Breast epithelium (tissue), 4 donors: Measurements from ENCODE around the gene ABL1. TPM values are rescaled to one million over a fixed set of nuclear protein-coding genes. Genes with fewer than 3 reads are reported as not detected.
"Not testable (repeated sequence)": the region's sequence is repeated elsewhere in the genome, so short reads cannot be mapped to it uniquely, and the experiment has no call there.

Experiments used
- DNase-seq, 2 donors: peaks; one replicate each; pipeline ENCODE4 v3.0.0-alpha.2; 2019; ENCODE audit warnings: low spot score in 2 of 2
- H3K27ac ChIP-seq, 2 donors: fragments of 200-600 bp; sonication (generic) in 1 of 2; one replicate each; pipeline ENCODE4 v1.5.1; 2016 to 2019; ENCODE audit warnings: mild to moderate bottlenecking in 1 of 2
- H3K27me3 ChIP-seq, 2 donors: fragments of 200-600 bp; sonication (generic) in 1 of 2; one replicate each; pipeline versions ENCODE4 v1.5.1 to v1.6.0; 2017 to 2019; ENCODE audit warnings: control low read depth in 1 of 2, mild to moderate bottlenecking in 1 of 2
- H3K36me3 ChIP-seq: fragments of 200-600 bp; one replicate; pipeline ENCODE4 v1.5.1; 2019
- H3K4me1 ChIP-seq, 2 donors: fragments of 200-600 bp; sonication (generic); one replicate each; pipeline ENCODE4 v1.5.1; 2016 to 2019; ENCODE audit warnings: control low read depth in 1 of 2
- H3K4me3 ChIP-seq, 3 donors: fragments of 200-600 bp; sonication (generic); 1 replicate in 2 of 3; 2 replicates in 1 of 3; pipeline ENCODE4 v1.5.1; 2016 to 2019; ENCODE audit warnings: mild to moderate bottlenecking in 3 of 3, moderate library complexity in 2 of 3
- H3K9me3 ChIP-seq, 2 donors: fragments of 200-600 bp; sonication (generic) in 1 of 2; one replicate each; pipeline ENCODE4 v1.5.1; 2016 to 2019; ENCODE audit warnings: control low read depth in 1 of 2
- POLR2A ChIP-seq: fragments of 450-650 bp; IDR thresholded peaks from one replicate; pipeline ENCODE4 v1.6.1; 2016; ENCODE audit warnings: antibody characterized with exemption, mild to moderate bottlenecking, moderate library complexity
- POLR2AphosphoS5 ChIP-seq, 3 donors: sonication (generic); formaldehyde crosslinking; IDR thresholded peaks; one replicate each; pipeline ENCODE4 v1.6.1; 2017; ENCODE audit warnings: antibody characterized with exemption in 3 of 3
- intact Hi-C: fragments of 100-400 bp; cut with DNase I; formaldehyde crosslinking; loops from one replicate; pipeline ENCODE4 v1.15.1; 2023; ENCODE audit warnings: low total_unique reads
- total RNA-seq, 3 donors: library from RNA; depleted of rRNA; stranded (reverse); fragments of >200 nt; gene quantifications; one replicate each; pipeline ENCODE4 v1.1.0, GENCODE V29; 2016
- TF ChIP-seq, protein P1 (sequence below), 3 donors: fragments of 450-650 bp; IDR thresholded peaks; one replicate each; pipeline ENCODE4 v1.5.1; 2016 to 2017; ENCODE audit warnings: antibody characterized with exemption in 3 of 3, mild to moderate bottlenecking in 3 of 3, moderate library complexity in 3 of 3

ABL1 gene
- total RNA-seq, 3 donors from 2014 or later, result 43.6 to 72.8 (median 67.4) TPM

DNA sequence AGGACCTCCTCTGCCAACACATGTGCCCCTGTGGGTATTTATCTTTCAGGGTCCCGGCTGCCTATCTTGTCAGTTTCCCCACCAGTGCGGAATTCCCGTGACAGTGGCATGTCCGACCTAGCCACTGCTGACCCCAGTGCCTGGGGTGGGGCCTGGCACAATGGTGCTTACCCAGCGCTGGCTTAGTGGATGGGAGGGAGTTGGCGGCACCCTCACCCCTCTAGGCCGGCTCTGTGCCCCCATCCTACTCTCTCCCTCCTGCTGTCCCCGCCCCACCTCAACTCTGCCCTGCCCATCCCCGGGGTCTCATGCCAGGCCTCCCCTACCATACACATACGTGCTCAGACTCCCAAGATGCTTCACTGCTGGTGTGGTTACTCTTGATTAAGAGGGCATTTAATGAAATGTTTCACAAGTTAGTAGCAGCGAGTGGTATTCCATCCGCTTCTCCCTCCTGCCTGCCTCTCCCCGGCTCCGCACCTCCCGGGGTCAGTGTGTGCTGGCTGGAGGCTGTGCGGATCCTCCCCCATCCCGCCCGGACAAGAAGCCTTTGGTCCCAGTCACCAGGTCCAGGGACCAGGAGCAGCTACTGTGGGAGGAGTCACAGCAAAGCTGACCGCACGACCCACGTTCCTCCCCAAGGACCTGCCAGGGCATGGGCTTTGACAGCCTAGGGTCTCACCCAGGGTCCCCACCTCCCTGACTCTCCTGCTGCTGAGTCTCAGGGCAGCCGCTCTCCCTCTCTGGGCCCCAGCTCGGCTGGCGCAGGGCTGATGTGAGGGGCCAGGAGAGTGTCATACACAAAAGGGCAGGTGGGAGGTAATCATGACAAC lies 71.1 kb downstream of the ABL1 start:
- Histone ChIP-seq H3K27me3 (peaks cover 3 to 19% of the 10 kb centered on the region in 2 donors), H3K9me3 (no peaks in the 10 kb centered on the region), H3K4me1 (no peaks in the 10 kb centered on the region), H3K4me3 (no peak overlapping the region), H3K27ac (no peak overlapping the region), H3K36me3 (no peaks in the 10 kb centered on the region)
- intact Hi-C loops, result no loop called here
- no peak for DNase-seq
- TF ChIP-seq, protein P1, sequence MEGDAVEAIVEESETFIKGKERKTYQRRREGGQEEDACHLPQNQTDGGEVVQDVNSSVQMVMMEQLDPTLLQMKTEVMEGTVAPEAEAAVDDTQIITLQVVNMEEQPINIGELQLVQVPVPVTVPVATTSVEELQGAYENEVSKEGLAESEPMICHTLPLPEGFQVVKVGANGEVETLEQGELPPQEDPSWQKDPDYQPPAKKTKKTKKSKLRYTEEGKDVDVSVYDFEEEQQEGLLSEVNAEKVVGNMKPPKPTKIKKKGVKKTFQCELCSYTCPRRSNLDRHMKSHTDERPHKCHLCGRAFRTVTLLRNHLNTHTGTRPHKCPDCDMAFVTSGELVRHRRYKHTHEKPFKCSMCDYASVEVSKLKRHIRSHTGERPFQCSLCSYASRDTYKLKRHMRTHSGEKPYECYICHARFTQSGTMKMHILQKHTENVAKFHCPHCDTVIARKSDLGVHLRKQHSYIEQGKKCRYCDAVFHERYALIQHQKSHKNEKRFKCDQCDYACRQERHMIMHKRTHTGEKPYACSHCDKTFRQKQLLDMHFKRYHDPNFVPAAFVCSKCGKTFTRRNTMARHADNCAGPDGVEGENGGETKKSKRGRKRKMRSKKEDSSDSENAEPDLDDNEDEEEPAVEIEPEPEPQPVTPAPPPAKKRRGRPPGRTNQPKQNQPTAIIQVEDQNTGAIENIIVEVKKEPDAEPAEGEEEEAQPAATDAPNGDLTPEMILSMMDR (IDR thresholded peaks at IDR 0.05), result no peak
- TF ChIP-seq POLR2AphosphoS5 (IDR thresholded peaks at IDR 0.05) (no peak), POLR2A (no peak)

DNA sequence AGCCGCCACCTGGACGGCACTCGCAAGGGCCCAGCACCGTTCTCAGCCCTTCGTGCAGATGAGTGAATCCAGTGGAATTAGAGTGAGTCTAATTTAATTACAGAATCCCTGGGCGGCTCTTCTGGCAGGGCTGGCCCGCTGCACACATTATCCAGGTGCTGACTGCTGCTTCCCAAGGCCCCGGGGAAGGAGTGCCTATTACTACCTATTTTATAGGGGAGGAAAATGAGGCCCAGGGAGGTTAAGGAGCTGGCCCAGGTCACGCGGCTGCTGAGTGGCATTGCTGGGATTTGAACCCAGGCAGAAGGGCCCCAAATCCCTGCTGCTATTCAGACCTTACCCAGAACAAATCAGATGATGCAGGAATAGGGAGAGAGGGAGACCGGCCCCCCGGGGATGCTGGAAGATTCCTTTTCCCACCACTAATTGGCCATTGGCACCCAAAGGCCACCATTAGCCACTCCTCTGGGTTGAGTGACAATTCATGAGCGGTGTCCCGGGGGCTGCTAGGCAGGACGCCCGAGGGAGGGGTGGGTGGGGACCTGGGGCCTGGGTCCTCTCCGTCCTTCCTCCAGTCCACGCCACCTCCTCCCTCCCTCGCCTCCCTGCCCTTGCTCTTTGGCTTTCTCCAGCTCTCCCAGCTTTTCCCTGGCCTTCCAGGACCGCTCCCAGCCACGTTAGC lies 71.8 kb downstream of the ABL1 start:
- no peak overlapping the region for H3K27ac ChIP-seq
- H3K4me3 ChIP-seq, result no peak overlapping the region
- DNase-seq, result no peak
- TF ChIP-seq, protein P1 (IDR thresholded peaks at IDR 0.05), result no peak
- TF ChIP-seq POLR2AphosphoS5 (IDR thresholded peaks at IDR 0.05) (no peak), POLR2A (no peak)
- H3K27me3 ChIP-seq, result peaks cover 3 to 15% of the 10 kb centered on the region in 2 donors
- no peaks in the 10 kb centered on the region for H3K4me1 ChIP-seq
- H3K36me3 ChIP-seq, result no peaks in the 10 kb centered on the region
- no peaks in the 10 kb centered on the region for H3K9me3 ChIP-seq
- intact Hi-C loops, result no loop called here

DNA sequence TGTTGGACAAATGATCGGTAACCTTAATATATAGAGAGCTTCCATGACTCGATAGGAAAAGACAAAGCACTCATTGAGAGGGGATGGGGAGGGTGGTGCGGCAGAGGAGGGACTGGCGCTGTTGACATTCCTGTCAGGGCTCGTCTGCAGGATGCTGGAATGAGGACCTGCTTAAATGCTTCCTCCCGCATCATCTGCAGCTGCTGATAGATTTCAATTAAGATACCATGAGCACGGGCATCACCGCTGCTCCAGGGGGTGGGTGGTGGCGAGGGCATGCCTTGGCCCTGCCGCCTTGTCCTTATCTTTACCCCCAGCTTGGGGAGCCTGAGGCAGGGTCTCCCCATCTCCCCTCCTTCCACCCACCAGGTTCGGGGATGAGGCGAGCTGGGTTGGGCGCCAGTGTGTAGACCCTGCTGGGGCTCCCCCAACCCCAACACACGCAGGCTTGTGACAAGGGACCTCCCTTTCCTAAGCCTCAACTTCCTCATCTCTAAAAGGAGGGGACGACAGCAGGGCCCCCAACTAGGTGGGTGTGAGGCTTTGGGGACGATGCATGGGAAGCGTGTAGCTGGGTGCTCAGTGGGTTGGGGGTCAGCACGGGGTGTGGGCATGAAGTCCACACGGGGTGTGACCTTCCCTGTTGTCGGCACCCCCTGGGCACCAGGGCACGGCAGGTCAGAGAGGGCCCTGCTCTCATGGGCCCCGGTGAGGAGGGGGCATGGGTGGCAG lies 73.3 kb downstream of the ABL1 start:
- Histone ChIP-seq H3K4me1 (no peaks in the 10 kb centered on the region), H3K9me3 (no peaks in the 10 kb centered on the region), H3K27me3 (peaks cover 0 to 4% of the 10 kb centered on the region in 2 donors), H3K4me3 (no peak overlapping the region), H3K27ac (no peak overlapping the region), H3K36me3 (no peaks in the 10 kb centered on the region)
- no peak for DNase-seq
- TF ChIP-seq POLR2A (no peak), POLR2AphosphoS5 (IDR thresholded peaks at IDR 0.05) (no peak)
- TF ChIP-seq, protein P1 (IDR thresholded peaks at IDR 0.05), result no peak
- intact Hi-C loops, result no loop called here

DNA sequence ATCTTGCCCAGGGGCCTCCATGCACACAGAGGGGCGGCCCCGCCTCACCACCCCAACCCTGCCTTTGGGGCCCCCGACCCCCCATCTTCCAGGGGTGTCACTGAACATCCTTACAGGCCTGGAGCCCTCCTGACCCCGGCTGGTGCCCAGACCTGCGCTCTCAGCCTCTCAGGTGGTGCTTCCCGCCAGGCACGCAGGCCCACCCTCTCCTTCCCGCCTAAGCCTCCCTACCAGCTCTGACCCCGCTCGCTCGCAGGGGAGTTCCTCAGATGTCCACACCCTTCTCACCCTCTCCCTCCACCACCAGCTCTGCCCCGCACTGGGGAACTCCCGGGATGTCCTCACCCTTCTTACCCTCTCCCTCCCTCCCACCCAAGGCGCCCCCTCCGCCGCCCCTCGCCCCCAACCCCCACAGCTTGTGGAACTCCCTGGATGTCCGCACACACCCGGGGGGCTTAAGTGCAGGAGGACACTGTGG lies 73.9 kb downstream of the ABL1 start:
- no peak overlapping the region for H3K4me3 ChIP-seq
- DNase-seq, result no peak
- H3K9me3 ChIP-seq, result no peaks in the 10 kb centered on the region
- no peaks in the 10 kb centered on the region for H3K36me3 ChIP-seq
- intact Hi-C loops, result no loop called here
- no peak overlapping the region for H3K27ac ChIP-seq
- no peaks in the 10 kb centered on the region for H3K4me1 ChIP-seq
- no peak for TF ChIP-seq POLR2AphosphoS5 (IDR thresholded peaks at IDR 0.05)
- TF ChIP-seq, protein P1 (IDR thresholded peaks at IDR 0.05), result no peak
- no peak for TF ChIP-seq POLR2A
- peaks cover 0 to 4% of the 10 kb centered on the region in 2 donors for H3K27me3 ChIP-seq

DNA sequence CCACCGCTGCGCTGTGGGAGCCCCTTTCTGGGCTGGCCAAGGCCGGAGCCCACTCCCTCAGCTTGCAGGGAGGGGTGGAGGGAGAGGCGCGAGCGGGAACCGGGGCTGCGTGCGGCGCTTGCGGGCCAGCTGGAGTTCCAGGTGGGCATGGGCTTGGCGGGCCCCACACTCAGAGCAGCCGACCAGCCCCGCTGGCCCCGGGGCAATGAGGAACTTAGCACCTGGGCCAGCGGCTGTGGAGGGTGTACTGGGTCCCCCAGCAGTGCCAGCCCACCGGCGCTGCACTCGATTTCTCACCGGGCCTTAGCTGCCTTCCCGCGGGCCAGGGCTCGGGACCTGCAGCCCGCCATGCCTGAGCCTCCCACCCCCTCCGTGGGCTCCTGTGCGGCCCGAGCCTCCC lies 75.0 kb downstream of the ABL1 start:
- H3K36me3 ChIP-seq, H3K4me1 ChIP-seq, H3K27ac ChIP-seq, H3K4me3 ChIP-seq, H3K27me3 ChIP-seq, H3K9me3 ChIP-seq, intact Hi-C loops, DNase-seq: not testable (repeated sequence)

DNA sequence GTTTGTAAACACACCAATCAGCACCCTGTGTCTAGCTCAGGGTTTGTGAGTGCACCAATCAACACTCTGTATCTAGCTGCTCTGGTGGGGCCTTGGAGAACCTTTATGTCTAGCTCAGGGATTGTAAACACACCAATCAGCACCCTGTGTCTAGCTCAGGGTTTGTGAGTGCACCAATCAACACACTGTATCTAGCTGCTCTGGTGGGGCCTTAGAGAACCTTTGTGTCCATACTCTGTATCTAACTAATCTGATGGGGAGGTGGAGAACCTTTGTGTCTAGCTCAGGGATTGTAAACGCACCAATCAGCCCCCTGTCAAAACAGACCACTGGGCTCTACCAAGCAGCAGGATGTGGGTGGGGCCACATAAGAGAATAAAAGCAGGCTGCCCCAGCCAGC lies 75.6 kb downstream of the ABL1 start:
- H3K9me3 ChIP-seq, H3K27me3 ChIP-seq, intact Hi-C loops, H3K4me1 ChIP-seq, H3K36me3 ChIP-seq, DNase-seq, H3K27ac ChIP-seq, H3K4me3 ChIP-seq: not testable (repeated sequence)
